ENCODE results near the gene DGKD.

The DGKD gene

GRCh38 chr2:233317196-233317943, 36.9 kb upstream of the DGKD start:
- Histone ChIP-seq H3K27me3 (ENCODE audit: insufficient read depth, low read length, poor library complexity) (no peaks in the 10 kb centered on the region), H3K4me1 (ENCODE audit: control insufficient read depth, low read depth, low read length) (no peaks in the 10 kb centered on the region), H3K23ac (ENCODE audit: low read length) (no peak overlapping the region), H3K27ac (ENCODE audit: low read depth, low read length) (no peak overlapping the region), H4K5ac (ENCODE audit: low read length) (no peak overlapping the region), H2AK5ac (ENCODE audit: low read length) (no peak overlapping the region), H4K8ac (ENCODE audit: low read depth, low read length) (no peak overlapping the region), H3K18ac (ENCODE audit: low read length) (no peak overlapping the region), H3K4me2 (ENCODE audit: low read length) (no peak overlapping the region), H3K79me2 (ENCODE audit: control insufficient read depth, insufficient read depth, low read length) (no peaks in the 10 kb centered on the region), H2BK15ac (replicated peaks; ENCODE audit: low read depth) (no peak overlapping the region), H2BK5ac (ENCODE audit: low read length) (no peak overlapping the region), H2BK120ac (ENCODE audit: low read depth, low read length) (no peak overlapping the region), H3K36me3 (ENCODE audit: control insufficient read depth, insufficient read depth, low read length) (no peaks in the 10 kb centered on the region), H3K56ac (ENCODE audit: low read length) (no peak overlapping the region), H3K9ac (ENCODE audit: low read length) (no peak overlapping the region), H3K4me3 (ENCODE audit: low read length) (no peak overlapping the region), H3K4ac (ENCODE audit: low read depth, low read length) (no peak overlapping the region), H3K79me1 (ENCODE audit: low read length) (no peaks in the 10 kb centered on the region)
- WGBS (ENCODE audit: extremely low coverage, insufficient coverage, low lambda C conversion rate), result 100% methylated on average over 2 of the region's 7 CpGs
- DNase-seq, result no peak

DNA sequence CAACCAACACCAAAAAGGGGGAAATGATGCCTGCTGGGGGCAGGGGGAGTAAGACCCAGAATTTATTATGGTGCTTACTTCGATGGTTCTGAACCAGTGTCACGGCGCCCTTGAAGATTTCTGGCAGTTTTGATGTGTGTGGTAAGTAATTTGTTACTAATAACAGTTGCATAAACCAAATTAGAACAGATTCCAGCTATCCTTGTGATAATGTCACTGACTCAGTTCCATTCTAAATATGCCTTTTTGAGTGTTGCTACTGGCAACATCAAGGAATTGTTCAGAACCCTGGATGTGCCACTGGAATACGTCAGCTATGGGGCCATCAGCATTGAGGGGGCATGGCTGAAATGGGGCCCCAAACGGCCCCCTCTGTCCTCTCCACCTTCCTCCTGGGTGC, 35.0 kb upstream of the DGKD start:
- Histone ChIP-seq H3K4ac (ENCODE audit: low read depth, low read length) (no peak overlapping the region), H2BK5ac (ENCODE audit: low read length) (no peak overlapping the region), H3K23ac (ENCODE audit: low read length) (no peak overlapping the region), H2BK120ac (ENCODE audit: low read depth, low read length) (no peak overlapping the region), H3K36me3 (ENCODE audit: control insufficient read depth, insufficient read depth, low read length) (no peaks in the 10 kb centered on the region), H2BK15ac (replicated peaks; ENCODE audit: low read depth) (no peak overlapping the region), H3K27me3 (ENCODE audit: insufficient read depth, low read length, poor library complexity) (no peaks in the 10 kb centered on the region), H4K5ac (ENCODE audit: low read length) (no peak overlapping the region), H3K4me2 (ENCODE audit: low read length) (no peak overlapping the region), H2AK5ac (ENCODE audit: low read length) (no peak overlapping the region), H3K79me1 (ENCODE audit: low read length) (no peaks in the 10 kb centered on the region), H3K79me2 (ENCODE audit: control insufficient read depth, insufficient read depth, low read length) (no peaks in the 10 kb centered on the region), H3K4me1 (ENCODE audit: control insufficient read depth, low read depth, low read length) (no peaks in the 10 kb centered on the region), H3K56ac (ENCODE audit: low read length) (no peak overlapping the region), H3K18ac (ENCODE audit: low read length) (no peak overlapping the region), H3K27ac (ENCODE audit: low read depth, low read length) (no peak overlapping the region), H4K8ac (ENCODE audit: low read depth, low read length) (no peak overlapping the region), H3K4me3 (ENCODE audit: low read length) (no peak overlapping the region), H3K9ac (ENCODE audit: low read length) (no peak overlapping the region)
- WGBS (ENCODE audit: extremely low coverage, insufficient coverage, low lambda C conversion rate), result no CpG with 5 or more reads among the region's 5 CpGs
- no peak for DNase-seq

GRCh38 chr2:233320470-233320869, 33.8 kb upstream of the DGKD start:
- H3K79me1 ChIP-seq (ENCODE audit: low read length), result no peaks in the 10 kb centered on the region
- H3K18ac ChIP-seq (ENCODE audit: low read length), result no peak overlapping the region
- DNase-seq, result no peak
- no peaks in the 10 kb centered on the region for H3K4me1 ChIP-seq (ENCODE audit: control insufficient read depth, low read depth, low read length)
- H2BK15ac ChIP-seq (replicated peaks; ENCODE audit: low read depth), result no peak overlapping the region
- no peak overlapping the region for H3K9ac ChIP-seq (ENCODE audit: low read length)
- H2BK5ac ChIP-seq (ENCODE audit: low read length), result no peak overlapping the region
- H3K4ac ChIP-seq (ENCODE audit: low read depth, low read length), result no peak overlapping the region
- no peak overlapping the region for H2BK120ac ChIP-seq (ENCODE audit: low read depth, low read length)
- no peak overlapping the region for H3K27ac ChIP-seq (ENCODE audit: low read depth, low read length)
- no peak overlapping the region for H3K56ac ChIP-seq (ENCODE audit: low read length)
- no CpG with 5 or more reads among the region's 17 CpGs for WGBS (ENCODE audit: extremely low coverage, insufficient coverage, low lambda C conversion rate)
- H2AK5ac ChIP-seq (ENCODE audit: low read length), result no peak overlapping the region
- H3K4me3 ChIP-seq (ENCODE audit: low read length), result no peak overlapping the region
- H3K23ac ChIP-seq (ENCODE audit: low read length), result no peak overlapping the region
- H3K27me3 ChIP-seq (ENCODE audit: insufficient read depth, low read length, poor library complexity), result no peaks in the 10 kb centered on the region
- no peaks in the 10 kb centered on the region for H3K79me2 ChIP-seq (ENCODE audit: control insufficient read depth, insufficient read depth, low read length)
- H3K4me2 ChIP-seq (ENCODE audit: low read length), result no peak overlapping the region
- H3K36me3 ChIP-seq (ENCODE audit: control insufficient read depth, insufficient read depth, low read length), result no peaks in the 10 kb centered on the region
- no peak overlapping the region for H4K5ac ChIP-seq (ENCODE audit: low read length)
- no peak overlapping the region for H4K8ac ChIP-seq (ENCODE audit: low read depth, low read length)

- no peak overlapping the region for H3K4ac ChIP-seq (ENCODE audit: low read depth, low read length)
- no peak for DNase-seq
- no peak overlapping the region for H4K5ac ChIP-seq (ENCODE audit: low read length)
- H3K56ac ChIP-seq (ENCODE audit: low read length), result no peak overlapping the region
- H3K4me2 ChIP-seq (ENCODE audit: low read length), result no peak overlapping the region
- H3K23ac ChIP-seq (ENCODE audit: low read length), result no peak overlapping the region
- no peak overlapping the region for H2AK5ac ChIP-seq (ENCODE audit: low read length)
- WGBS (ENCODE audit: extremely low coverage, insufficient coverage, low lambda C conversion rate), result no CpG with 5 or more reads among the region's 6 CpGs
- no peak overlapping the region for H2BK120ac ChIP-seq (ENCODE audit: low read depth, low read length)
- H3K4me1 ChIP-seq (ENCODE audit: control insufficient read depth, low read depth, low read length), result no peaks in the 10 kb centered on the region
- no peaks in the 10 kb centered on the region for H3K27me3 ChIP-seq (ENCODE audit: insufficient read depth, low read length, poor library complexity)
- H3K79me2 ChIP-seq (ENCODE audit: control insufficient read depth, insufficient read depth, low read length), result no peaks in the 10 kb centered on the region
- no peaks in the 10 kb centered on the region for H3K36me3 ChIP-seq (ENCODE audit: control insufficient read depth, insufficient read depth, low read length)
- H3K4me3 ChIP-seq (ENCODE audit: low read length), result no peak overlapping the region
- H3K27ac ChIP-seq (ENCODE audit: low read depth, low read length), result no peak overlapping the region
- no peak overlapping the region for H2BK15ac ChIP-seq (replicated peaks; ENCODE audit: low read depth)
- H4K8ac ChIP-seq (ENCODE audit: low read depth, low read length), result no peak overlapping the region
- H2BK5ac ChIP-seq (ENCODE audit: low read length), result no peak overlapping the region
- H3K9ac ChIP-seq (ENCODE audit: low read length), result no peak overlapping the region
- H3K18ac ChIP-seq (ENCODE audit: low read length), result no peak overlapping the region
- no peaks in the 10 kb centered on the region for H3K79me1 ChIP-seq (ENCODE audit: low read length)
Measured at GRCh38 chr2:233321166-233321565, 33.1 kb upstream of the DGKD start.

GRCh38 chr2:233323851-233324250, 30.4 kb upstream of the DGKD start:
- H4K5ac ChIP-seq (ENCODE audit: low read length), result no peak overlapping the region
- H3K23ac ChIP-seq (ENCODE audit: low read length), result no peak overlapping the region
- H2BK15ac ChIP-seq (replicated peaks; ENCODE audit: low read depth), result no peak overlapping the region
- no peak overlapping the region for H3K27ac ChIP-seq (ENCODE audit: low read depth, low read length)
- H3K4ac ChIP-seq (ENCODE audit: low read depth, low read length), result no peak overlapping the region
- no CpG with 5 or more reads among the region's 8 CpGs for WGBS (ENCODE audit: extremely low coverage, insufficient coverage, low lambda C conversion rate)
- no peak overlapping the region for H3K4me3 ChIP-seq (ENCODE audit: low read length)
- H4K8ac ChIP-seq (ENCODE audit: low read depth, low read length), result no peak overlapping the region
- no peak for DNase-seq
- H3K36me3 ChIP-seq (ENCODE audit: control insufficient read depth, insufficient read depth, low read length), result no peaks in the 10 kb centered on the region
- H2AK5ac ChIP-seq (ENCODE audit: low read length), result no peak overlapping the region
- no peak overlapping the region for H2BK120ac ChIP-seq (ENCODE audit: low read depth, low read length)
- no peak overlapping the region for H2BK5ac ChIP-seq (ENCODE audit: low read length)
- H3K27me3 ChIP-seq (ENCODE audit: insufficient read depth, low read length, poor library complexity), result no peaks in the 10 kb centered on the region
- no peak overlapping the region for H3K18ac ChIP-seq (ENCODE audit: low read length)
- H3K56ac ChIP-seq (ENCODE audit: low read length), result no peak overlapping the region
- H3K4me1 ChIP-seq (ENCODE audit: control insufficient read depth, low read depth, low read length), result no peaks in the 10 kb centered on the region
- no peak overlapping the region for H3K9ac ChIP-seq (ENCODE audit: low read length)
- no peaks in the 10 kb centered on the region for H3K79me1 ChIP-seq (ENCODE audit: low read length)
- no peaks in the 10 kb centered on the region for H3K79me2 ChIP-seq (ENCODE audit: control insufficient read depth, insufficient read depth, low read length)
- H3K4me2 ChIP-seq (ENCODE audit: low read length), result no peak overlapping the region

DNA sequence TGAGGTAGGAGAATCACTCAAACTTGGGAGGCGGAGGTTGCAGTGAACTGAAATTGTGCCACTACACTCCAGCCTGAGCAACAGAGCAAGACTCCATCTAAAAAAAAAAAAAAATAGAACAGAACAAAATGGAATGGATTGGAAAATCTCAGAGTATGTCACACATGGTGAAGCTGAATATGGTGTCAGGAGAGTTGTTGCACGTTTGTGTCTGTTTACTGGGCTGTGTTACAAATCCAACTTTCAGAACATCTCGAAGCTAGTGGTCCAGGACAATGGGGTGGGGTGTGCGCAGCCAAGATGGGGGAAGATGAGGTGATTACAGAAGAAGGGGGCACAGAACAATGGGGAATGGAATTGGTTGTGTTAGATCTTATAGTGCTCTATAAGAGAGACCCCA, 29.0 kb upstream of the DGKD start:
- Histone ChIP-seq H3K27me3 (ENCODE audit: insufficient read depth, low read length, poor library complexity) (no peaks in the 10 kb centered on the region), H3K9ac (ENCODE audit: low read length) (no peak overlapping the region), H3K56ac (ENCODE audit: low read length) (no peak overlapping the region), H3K36me3 (ENCODE audit: control insufficient read depth, insufficient read depth, low read length) (no peaks in the 10 kb centered on the region), H4K5ac (ENCODE audit: low read length) (no peak overlapping the region), H2BK5ac (ENCODE audit: low read length) (no peak overlapping the region), H3K4me2 (ENCODE audit: low read length) (no peak overlapping the region), H3K79me1 (ENCODE audit: low read length) (no peaks in the 10 kb centered on the region), H3K4ac (ENCODE audit: low read depth, low read length) (no peak overlapping the region), H3K23ac (ENCODE audit: low read length) (no peak overlapping the region), H2BK120ac (ENCODE audit: low read depth, low read length) (no peak overlapping the region), H4K8ac (ENCODE audit: low read depth, low read length) (no peak overlapping the region), H3K27ac (ENCODE audit: low read depth, low read length) (no peak overlapping the region), H3K18ac (ENCODE audit: low read length) (no peak overlapping the region), H2BK15ac (replicated peaks; ENCODE audit: low read depth) (no peak overlapping the region), H3K4me3 (ENCODE audit: low read length) (no peak overlapping the region), H3K4me1 (ENCODE audit: control insufficient read depth, low read depth, low read length) (peaks cover 2% of the 10 kb centered on the region), H3K79me2 (ENCODE audit: control insufficient read depth, insufficient read depth, low read length) (no peaks in the 10 kb centered on the region), H2AK5ac (ENCODE audit: low read length) (no peak overlapping the region)
- no peak for DNase-seq
- no CpG with 5 or more reads among the region's 4 CpGs for WGBS (ENCODE audit: extremely low coverage, insufficient coverage, low lambda C conversion rate)

Data from mesendoderm (in vitro differentiated cells).